Omental fat pad (tissue), 4 donors: ENCODE data around the gene MOV10L1. TPM values are rescaled to one million over a fixed set of nuclear protein-coding genes. Genes with fewer than 3 reads are reported as not detected.
"Not testable (repeated sequence)": the region's sequence is repeated elsewhere in the genome, so short reads cannot be mapped to it uniquely, and the experiment has no call there.

ENCODE experiments used
- ATAC-seq: fragments of 150-250 bp; one replicate; pipeline ENCODE4 v1.9.1; 2016; ENCODE audit warnings: mild to moderate bottlenecking, moderate library complexity; ENCODE audit not compliant: low FRiP score
- DNase-seq: peaks from one replicate; pipeline ENCODE4 v3.0.0-alpha.2; 2019; ENCODE audit warnings: low spot score
- CTCF ChIP-seq, 3 donors: fragments of 450-650 bp; IDR thresholded peaks; one replicate each; pipeline ENCODE4 v1.5.1; 2016 to 2017; ENCODE audit warnings: antibody characterized with exemption in 3 of 3, mild to moderate bottlenecking in 3 of 3, moderate library complexity in 2 of 3
- total RNA-seq, 4 donors: library from RNA; depleted of rRNA; stranded (reverse); fragments of >200 nt; gene quantifications; one replicate each; pipeline ENCODE4 v1.1.0, GENCODE V29; 2016

Gene MOV10L1
- total RNA-seq, 4 donors from 2014 or later = 0.36 to 2.5 (median 0.97) TPM

GRCh38 chr22:50143096-50143495, 53.3 kb downstream of the MOV10L1 start:
- no peak for ATAC-seq
- no peak for DNase-seq
- no peak for TF ChIP-seq CTCF (IDR thresholded peaks at IDR 0.05)

- TF ChIP-seq CTCF (IDR thresholded peaks at IDR 0.05) = no peak
- no peak for DNase-seq
- no peak for ATAC-seq
These were observed 54.3 kb downstream of the MOV10L1 start for GRCh38 chr22:50144005-50144614.

- TF ChIP-seq CTCF (IDR thresholded peaks at IDR 0.05) = no peak
- ATAC-seq (no peak), DNase-seq (no peak)
These were observed 56.1 kb downstream of the MOV10L1 start for GRCh38 chr22:50145721-50146438.

- TF ChIP-seq CTCF (IDR thresholded peaks at IDR 0.05) = no peak
- DNase-seq (no peak), ATAC-seq (peak; percentile 32)
These were observed 56.8 kb downstream of the MOV10L1 start for GRCh38 chr22:50146439-50147238.

GRCh38 chr22:50147258-50148165, 57.7 kb downstream of the MOV10L1 start:
- DNase-seq, ATAC-seq: not testable (repeated sequence)

- DNase-seq (no peak), ATAC-seq (no peak)
These were observed 58.3 kb downstream of the MOV10L1 start for GRCh38 chr22:50148166-50148500.

More at GRCh38 chr22:50148166-50148500, 58.3 kb downstream of the MOV10L1 start:
- no peak for TF ChIP-seq CTCF (IDR thresholded peaks at IDR 0.05)
